SHP77 (cell line): ENCODE results near the gene CADPS2.
"Not testable (repeated sequence)": the region's sequence is repeated elsewhere in the genome, so short reads cannot be mapped to it uniquely, and the experiment has no call there.

Source experiments
- DNase-seq, 2 experiments: peaks; one replicate each; lab custom pipeline; 2025; lab: John Stamatoyannopoulos, UW

Gene CADPS2

GRCh38 chr7:122674502-122674901, 211.8 kb downstream of the CADPS2 start:
- DNase-seq: no peak

GRCh38 chr7:122673951-122674350, 212.3 kb downstream of the CADPS2 start:
- no peak for DNase-seq

GRCh38 chr7:122672536-122672935, 213.7 kb downstream of the CADPS2 start:
- no peak for DNase-seq

GRCh38 chr7:122663733-122664132, 222.5 kb downstream of the CADPS2 start:
- DNase-seq: no peak

GRCh38 chr7:122658856-122659255, 227.4 kb downstream of the CADPS2 start:
- no peak for DNase-seq

- DNase-seq: no peak
These were observed 232.6 kb downstream of the CADPS2 start for GRCh38 chr7:122653685-122654084.

- DNase-seq: no peak
These were observed 233.4 kb downstream of the CADPS2 start for GRCh38 chr7:122652876-122653275.

GRCh38 chr7:122651451-122651850, 234.8 kb downstream of the CADPS2 start:
- no peak for DNase-seq

- no peak for DNase-seq
These were observed 243.0 kb downstream of the CADPS2 start for GRCh38 chr7:122643250-122643649.

GRCh38 chr7:122638459-122638858, 247.8 kb downstream of the CADPS2 start:
- no peak for DNase-seq

GRCh38 chr7:122637784-122638183, 248.5 kb downstream of the CADPS2 start:
- DNase-seq: no peak

GRCh38 chr7:122635481-122635880, 250.8 kb downstream of the CADPS2 start:
- DNase-seq: not testable (repeated sequence)

GRCh38 chr7:122633472-122633871, 252.8 kb downstream of the CADPS2 start:
- no peak for DNase-seq

GRCh38 chr7:122632238-122632637, 254.0 kb downstream of the CADPS2 start:
- DNase-seq: no peak

- no peak for DNase-seq
These were observed 256.8 kb downstream of the CADPS2 start for GRCh38 chr7:122629412-122629953.

GRCh38 chr7:122628651-122629411, 257.4 kb downstream of the CADPS2 start:
- DNase-seq: no peak

- no peak for DNase-seq
These were observed 259.5 kb downstream of the CADPS2 start for GRCh38 chr7:122626785-122627184.

GRCh38 chr7:122622682-122623081, 263.6 kb downstream of the CADPS2 start:
- DNase-seq: no peak

GRCh38 chr7:122619664-122620063, 266.6 kb downstream of the CADPS2 start:
- no peak for DNase-seq

GRCh38 chr7:122618585-122619189, 267.6 kb downstream of the CADPS2 start:
- no peak for DNase-seq

GRCh38 chr7:122616951-122617350, 269.3 kb downstream of the CADPS2 start:
- DNase-seq: no peak

- no peak for DNase-seq
These were observed 280.3 kb downstream of the CADPS2 start for GRCh38 chr7:122605929-122606328.

- no peak for DNase-seq
These were observed 282.0 kb downstream of the CADPS2 start for GRCh38 chr7:122604251-122604650.
